Stomach (tissue), 19 donors: ENCODE data around the gene ZNF575. TPM values are rescaled to one million over a fixed set of nuclear protein-coding genes. Genes with fewer than 3 reads are reported as not detected.
A peak's percentile ranks its signal among the peaks of the same experiment; 100 is the strongest.

Experiments
- DNase-seq, 2 donors: peaks; one replicate each; pipeline versions ENCODE4 v3.0.0 to v3.0.0-alpha.2; 2013 to 2019
- H3K27ac ChIP-seq, 5 donors: fragments of 200-600 bp in 4 of 5; sonication (generic) in 4 of 5; one replicate each; pipeline ENCODE4 v1.5.1; 2013 to 2019; ENCODE audit warnings: mild to moderate bottlenecking in 1 of 5, moderate library complexity in 1 of 5
- H3K27me3 ChIP-seq, 3 donors: fragments of 200-600 bp; sonication (generic); one replicate each; pipeline ENCODE4 v1.5.1; 2017 to 2019; ENCODE audit warnings: mixed run types in 1 of 3
- H3K36me3 ChIP-seq, 4 donors: fragments of 200-600 bp; sonication (generic); 1 replicate in 3 of 4; 2 replicates in 1 of 4; pipeline ENCODE4 v1.5.1; 2016 to 2019
- H3K4me1 ChIP-seq, 4 donors: fragments of 200-600 bp; sonication (generic); one replicate each; pipeline ENCODE4 v1.5.1; 2016 to 2019
- H3K4me3 ChIP-seq, 4 donors: fragments of 200-600 bp; sonication (generic) in 3 of 4; one replicate each; pipeline ENCODE4 v1.5.1; 2016 to 2019; ENCODE audit warnings: mild to moderate bottlenecking in 1 of 4
- H3K9me3 ChIP-seq, 4 donors: fragments of 200-600 bp; sonication (generic); one replicate each; pipeline ENCODE4 v1.5.1; 2016 to 2019
- CTCF ChIP-seq, 7 experiments: fragments of 450-650 bp in 4 of 7; fragments of 200-600 bp in 3 of 7; sonication (generic) in 3 of 7; IDR thresholded peaks; one replicate each; pipeline ENCODE4 v1.5.1; 2016 to 2019; ENCODE audit warnings: antibody characterized with exemption in 7 of 7, control low read depth in 2 of 7, mild to moderate bottlenecking in 1 of 7
- EP300 ChIP-seq: sonication (generic); formaldehyde crosslinking; IDR thresholded peaks from one replicate; pipeline ENCODE4 v1.6.1; 2017; ENCODE audit warnings: antibody characterized with exemption
- POLR2A ChIP-seq, 4 donors: fragments of 450-650 bp; IDR thresholded peaks; one replicate each; pipeline ENCODE4 v1.6.1; 2016; ENCODE audit warnings: antibody characterized with exemption in 4 of 4, control low read depth in 2 of 4, mild to moderate bottlenecking in 1 of 4, moderate library complexity in 1 of 4
- POLR2AphosphoS5 ChIP-seq, 3 donors: sonication (generic); formaldehyde crosslinking; IDR thresholded peaks; one replicate each; pipeline ENCODE4 v1.6.1; 2016; ENCODE audit warnings: antibody characterized with exemption in 3 of 3
- WGBS, 5 donors: extraction: QIAGEN DNeasy Blood & Tissue Kit in 3 of 5; methylation state at CpG; one replicate each; pipeline versions ENCODE4 v1.1.5 to v1.1.7; 2013 to 2018; 5-methylcytosine and 5-hydroxymethylcytosine counted together
- intact Hi-C: fragments of 100-400 bp; cut with DNase I; formaldehyde crosslinking; loops from one replicate; pipeline ENCODE4 v1.15.1; 2023; ENCODE audit warnings: low total_unique reads
- long read RNA-seq, 10 donors: transcript quantifications; one replicate each; lab custom pipeline, GENCODE V29; 2026
- polyA plus RNA-seq, 3 donors: library from polyadenylated mRNA; stranded (reverse); fragments of 200-250 nt; gene quantifications; one replicate each; pipeline ENCODE4 v1.2.3, GENCODE V29; 2013
- total RNA-seq, 5 donors: library from RNA; depleted of rRNA; stranded (reverse); fragments of >200 nt; gene quantifications; one replicate each; pipeline versions ENCODE4 v1.1.0 to v1.2.3, GENCODE V29; 2014 to 2016
- donor health status: healthy with polysubstance abuse.
- donor health status: Bipolar disorder and iron deficiency.
- donor health status: healthy.

ZNF575 gene
- total RNA-seq: 10 to 100 TPM in 1 of 5 donors, 1 to 10 TPM in 1, not detected in 3; 7.8 to 23.5 TPM
- polyA plus RNA-seq: under 1 TPM; 0.37 to 0.76 (median 0.65) TPM
- long read RNA-seq, donor 1, partial matches to known transcripts: 33 of 34 reads
- long read RNA-seq, donor 1, other reads (novel, unspliced or antisense): 0 of 34 reads
- long read RNA-seq, donor 2, partial matches to known transcripts: 0 of 3 reads
- long read RNA-seq, donor 2, other reads (novel, unspliced or antisense): 0 of 3 reads
- long read RNA-seq, donor 3, partial matches to known transcripts: 24 of 24 reads
- long read RNA-seq, donor 3, other reads (novel, unspliced or antisense): 0 of 24 reads
- long read RNA-seq, donor 4: 0 reads
- long read RNA-seq, donor 5, partial matches to known transcripts: 0 of 2 reads
- long read RNA-seq, donor 5, other reads (novel, unspliced or antisense): 0 of 2 reads
- long read RNA-seq, donor 6, partial matches to known transcripts: 0 of 2 reads
- long read RNA-seq, donor 6, other reads (novel, unspliced or antisense): 0 of 2 reads
- long read RNA-seq, donor 7, partial matches to known transcripts: 0 of 2 reads
- long read RNA-seq, donor 7, other reads (novel, unspliced or antisense): 0 of 2 reads
- long read RNA-seq, donor 8, partial matches to known transcripts: 33 of 41 reads
- long read RNA-seq, donor 8, other reads (novel, unspliced or antisense): 7 of 41 reads
- long read RNA-seq, donor 9, partial matches to known transcripts: 0 of 3 reads
- long read RNA-seq, donor 9, other reads (novel, unspliced or antisense): 0 of 3 reads
- long read RNA-seq, donor 10, partial matches to known transcripts: 72 of 72 reads
- long read RNA-seq, donor 10, other reads (novel, unspliced or antisense): 0 of 72 reads

GRCh38 chr19:43532962-43533545 lies at the start of gene ZNF575:
Gene ZNF575 (plus strand): TSS chr19:43533188. CDS start chr19:43534423, 1,235 bp downstream.
- TF ChIP-seq POLR2A (IDR thresholded peaks at IDR 0.05) (no peak), POLR2AphosphoS5 (IDR thresholded peaks at IDR 0.05) (peak; percentile 42 to 82 (median 47))
- Histone ChIP-seq H3K27ac (peak within 1 kb of the TSS; percentile 85 to 94 (median 90)), H3K27me3 (no peaks in the 10 kb centered on the region), H3K9me3 (no peaks in the 10 kb centered on the region), H3K4me3 (peak within 1 kb of the TSS; percentile 54 to 70 (median 58)), H3K36me3 (peaks cover 0 to 14% (median 9%) of the 10 kb centered on the region in 4 donors), H3K4me1 (peaks cover 24 to 46% (median 34%) of the 10 kb centered on the region in 4 donors)
- peak; percentile 87 to 98 for DNase-seq
- intact Hi-C loops: no loop called here
- 0 to 1% (median 0%) methylated on average over 24 to 47 of the region's 47 CpGs for WGBS, 5 donors

- no peak overlapping the region for H3K27ac ChIP-seq
- no peaks in the 10 kb centered on the region for H3K9me3 ChIP-seq
- intact Hi-C loops: no loop called here
- no peak for DNase-seq
- no peak for TF ChIP-seq CTCF (IDR thresholded peaks at IDR 0.05)
- no peak for TF ChIP-seq EP300
- TF ChIP-seq POLR2A (IDR thresholded peaks at IDR 0.05): no peak
- TF ChIP-seq POLR2AphosphoS5 (IDR thresholded peaks at IDR 0.05): no peak
- 90 to 96% (median 94%) methylated on average over 6 of the region's 6 CpGs for WGBS, 5 donors
- no peak overlapping the region for H3K4me3 ChIP-seq
- H3K27me3 ChIP-seq: no peaks in the 10 kb centered on the region
- peaks cover 0 to 19% (median 13%) of the 10 kb centered on the region in 4 donors for H3K36me3 ChIP-seq
- H3K4me1 ChIP-seq: no peaks in the 10 kb centered on the region
Observed at GRCh38 chr19:43483281-43483680, 49.7 kb upstream of the ZNF575 start.

GRCh38 chr19:43485951-43486350 lies 47.0 kb upstream of the ZNF575 start:
- Histone ChIP-seq H3K4me1 (no peaks in the 10 kb centered on the region), H3K36me3 (peaks cover 0 to 22% (median 10%) of the 10 kb centered on the region in 4 donors), H3K9me3 (no peaks in the 10 kb centered on the region), H3K4me3 (no peak overlapping the region), H3K27me3 (no peaks in the 10 kb centered on the region), H3K27ac (no peak overlapping the region)
- no peak for DNase-seq
- 76 to 89% (median 83%) methylated on average over 6 of the region's 6 CpGs for WGBS, 5 donors
- TF ChIP-seq POLR2AphosphoS5 (IDR thresholded peaks at IDR 0.05) (no peak), EP300 (no peak), POLR2A (IDR thresholded peaks at IDR 0.05) (no peak), CTCF (IDR thresholded peaks at IDR 0.05) (no peak)
- intact Hi-C loops: no loop called here

- Histone ChIP-seq H3K4me3 (no peak overlapping the region), H3K36me3 (peaks cover 0 to 24% (median 11%) of the 10 kb centered on the region in 4 donors), H3K27ac (no peak overlapping the region), H3K27me3 (no peaks in the 10 kb centered on the region), H3K9me3 (no peaks in the 10 kb centered on the region), H3K4me1 (no peaks in the 10 kb centered on the region)
- TF ChIP-seq CTCF (IDR thresholded peaks at IDR 0.05) (no peak), EP300 (no peak), POLR2AphosphoS5 (IDR thresholded peaks at IDR 0.05) (no peak)
- intact Hi-C loops: no loop called here
- no peak for DNase-seq
- 87 to 94% (median 93%) methylated on average over 5 to 7 of the region's 7 CpGs for WGBS, 5 donors
Observed at GRCh38 chr19:43486412-43486811, 46.6 kb upstream of the ZNF575 start.
